GM23338 (cell line): Measurements from ENCODE around the gene SCFD1. TPM values are rescaled to one million over a fixed set of nuclear protein-coding genes. Genes with fewer than 3 reads are reported as not detected.

Experiments
- ATAC-seq: fragments of 200-7000 bp; cut with Tn5 transposase; 3 replicates; pipeline ENCODE4 v1.9.1; 2020
- DNase-seq: peaks from one replicate; pipeline ENCODE4 v3.0.0-alpha.2; 2015; ENCODE audit warnings: low spot score
- H2AFZ ChIP-seq: fragments of 200-600 bp; sonication (generic); 2 replicates; pipeline ENCODE4 v1.8.0; 2016; ENCODE audit warnings: antibody characterized with exemption, mild to moderate bottlenecking, moderate library complexity
- H3F3A ChIP-seq: fragments of 200-600 bp; sonication (generic); replicated peaks from 2 replicates; pipeline ENCODE4 v1.8.0; 2017; ENCODE audit warnings: antibody characterized with exemption, mixed run types, low read depth
- H3K27ac ChIP-seq: fragments of 200-600 bp; sonication (generic); 2 replicates; pipeline ENCODE4 v1.6.1; 2016; ENCODE audit warnings: low read depth
- H3K27me3 ChIP-seq: fragments of 200-600 bp; sonication (generic); 2 replicates; pipeline ENCODE4 v1.8.0; 2016; ENCODE audit warnings: mild to moderate bottlenecking, mixed run types, moderate library complexity; ENCODE audit not compliant: insufficient read depth
- H3K36me3 ChIP-seq: fragments of 200-600 bp; sonication (generic); 2 replicates; pipeline ENCODE4 v1.8.0; 2016; ENCODE audit warnings: mild to moderate bottlenecking; ENCODE audit not compliant: insufficient read depth
- H3K4me1 ChIP-seq: fragments of 200-600 bp; sonication (generic); 2 replicates; pipeline ENCODE4 v1.8.0; 2016; ENCODE audit warnings: mild to moderate bottlenecking, moderate library complexity; ENCODE audit not compliant: insufficient read depth
- H3K4me2 ChIP-seq: fragments of 200-600 bp; sonication (generic); 2 replicates; pipeline ENCODE4 v1.7.1; 2017; ENCODE audit warnings: mixed run types
- H3K4me3 ChIP-seq: fragments of 200-600 bp; sonication (generic); 2 replicates; pipeline ENCODE4 v1.6.1; 2016; ENCODE audit warnings: mixed run types
- H3K79me2 ChIP-seq: fragments of 200-600 bp; sonication (generic); replicated peaks from 2 replicates; pipeline ENCODE4 v1.8.0; 2017; ENCODE audit warnings: mild to moderate bottlenecking; ENCODE audit not compliant: insufficient read depth
- H3K9me2 ChIP-seq: fragments of 200-600 bp; sonication (generic); 2 replicates; pipeline ENCODE4 v1.8.0; 2017; ENCODE audit not compliant: insufficient read depth
- H4K20me1 ChIP-seq: fragments of 200-600 bp; sonication (generic); replicated peaks from 2 replicates; pipeline ENCODE4 v1.8.0; 2017; ENCODE audit warnings: mild to moderate bottlenecking; ENCODE audit not compliant: insufficient read depth
- H3K27ac Mint-ChIP-seq: 2 replicates; pipeline ENCODE4 v1.8.0; 2020; ENCODE audit warnings: inconsistent platforms, mild to moderate bottlenecking, moderate library complexity, mixed read lengths
- H3K27me3 Mint-ChIP-seq: 3 replicates; pipeline ENCODE4 v1.8.0; 2022; ENCODE audit warnings: low read depth, mild to moderate bottlenecking, moderate library complexity, mixed read lengths, inconsistent platforms; ENCODE audit not compliant: insufficient read depth, poor library complexity
- H3K36me3 Mint-ChIP-seq: 3 replicates; pipeline ENCODE4 v1.8.0; 2021; ENCODE audit warnings: low read depth, mild to moderate bottlenecking, inconsistent platforms, moderate library complexity, mixed read lengths
- H3K4me1 Mint-ChIP-seq: 3 replicates; pipeline ENCODE4 v1.8.0; 2020; ENCODE audit warnings: mild to moderate bottlenecking, inconsistent platforms, mixed read lengths
- H3K4me3 Mint-ChIP-seq: 3 replicates; pipeline ENCODE4 v1.8.0; 2021; ENCODE audit warnings: moderate library complexity, mild to moderate bottlenecking, inconsistent platforms, mixed read lengths
- H3K9me3 Mint-ChIP-seq: 3 replicates; pipeline ENCODE4 v1.8.0; 2020; ENCODE audit warnings: moderate library complexity, mild to moderate bottlenecking, inconsistent platforms, mixed read lengths
- CREB1 ChIP-seq: fragments of 250-450 bp; sonication (Bioruptor Pico); IDR thresholded peaks from 2 replicates; pipeline ENCODE4 v1.5.0; 2020; ENCODE audit warnings: low read depth, mild to moderate bottlenecking, moderate library complexity
- CTCF ChIP-seq, 2 experiments: fragments of 200-600 bp in 1 of 2; sonication (generic) in 1 of 2; conservative IDR thresholded peaks; 2 replicates each; pipeline versions ENCODE4 v1.5.1 to v1.6.1; 2016 to 2017; ENCODE audit warnings: antibody characterized with exemption in 2 of 2, low read depth in 2 of 2, mild to moderate bottlenecking in 2 of 2, moderate library complexity in 1 of 2
- ETS1 ChIP-seq: IDR thresholded peaks from 2 replicates; pipeline ENCODE4 v1.6.1; 2016; ENCODE audit warnings: antibody characterized with exemption
- JUNB ChIP-seq: IDR thresholded peaks from one replicate; pipeline ENCODE4 v1.6.1; 2016; ENCODE audit warnings: antibody characterized with exemption; ENCODE audit not compliant: unreplicated experiment
- NANOG ChIP-seq: IDR thresholded peaks from 2 replicates; pipeline ENCODE4 v1.6.1; 2016; ENCODE audit warnings: antibody characterized with exemption, borderline replicate concordance
- REST ChIP-seq: IDR thresholded peaks from one replicate; pipeline ENCODE4 v1.6.1; 2018; ENCODE audit warnings: antibody characterized with exemption; ENCODE audit not compliant: unreplicated experiment
- STAT1 ChIP-seq: IDR thresholded peaks from one replicate; pipeline ENCODE4 v1.6.1; 2016; ENCODE audit warnings: antibody characterized with exemption; ENCODE audit not compliant: unreplicated experiment
- ZNF114 ChIP-seq: fragments of 250-450 bp; sonication (Bioruptor Pico); IDR thresholded peaks from 2 replicates; pipeline ENCODE4 v1.5.0; 2020; ENCODE audit warnings: mild to moderate bottlenecking, moderate library complexity
- ZNF331 ChIP-seq: fragments of 250-450 bp; sonication (Bioruptor Pico); IDR thresholded peaks from 2 replicates; pipeline ENCODE4 v1.5.0; 2020; ENCODE audit warnings: low read depth, mild to moderate bottlenecking, moderate library complexity
- polyA plus RNA-seq: library from polyadenylated mRNA; unstranded; fragments of >200 nt; fragmentation: Nextera tagmentation; extraction: Ambion mirVana; gene quantifications from 2 replicates; pipeline ENCODE4 v1.2.1, GENCODE V29; 2016
- total RNA-seq: library from RNA; depleted of rRNA; stranded (reverse); fragments of >200 nt; shearing (Covaris generic); gene quantifications from 2 replicates; pipeline ENCODE4 v1.2.3, GENCODE V29; 2014

The SCFD1 gene
- total and polyA plus RNA-seq, 2 experiments from 2014 or later: 77.6 to 110 TPM

GRCh38 chr14:30753452-30753851 is 131.3 kb downstream of the SCFD1 start:
- no peak overlapping the region for H2AFZ ChIP-seq
- no peaks in the 10 kb centered on the region for H3K36me3 ChIP-seq
- H3K27me3 Mint-ChIP-seq: peaks cover 2% of the 10 kb centered on the region
- TF ChIP-seq ETS1 (no peak), CTCF (conservative IDR thresholded peaks at IDR 0.05; ENCODE audit: low read depth in 2 of 2) (no peak), REST (no peak), STAT1 (no peak), CREB1 (CRISPR knock-in tag) (no peak), NANOG (no peak), JUNB (no peak)
- H3K4me2 ChIP-seq: no peak overlapping the region
- no peaks in the 10 kb centered on the region for H3K9me2 ChIP-seq
- no peaks in the 10 kb centered on the region for H3K36me3 Mint-ChIP-seq
- no peak overlapping the region for H3K4me3 Mint-ChIP-seq
- H4K20me1 ChIP-seq: no peaks in the 10 kb centered on the region
- H3K27me3 ChIP-seq: no peaks in the 10 kb centered on the region
- H3K4me1 Mint-ChIP-seq: no peaks in the 10 kb centered on the region
- no peak for DNase-seq
- no peaks in the 10 kb centered on the region for H3K4me1 ChIP-seq
- H3K27ac Mint-ChIP-seq: no peak overlapping the region
- no peak overlapping the region for H3K27ac ChIP-seq
- no peaks in the 10 kb centered on the region for H3K79me2 ChIP-seq
- H3K4me3 ChIP-seq: no peak overlapping the region
- no peaks in the 10 kb centered on the region for H3K9me3 Mint-ChIP-seq
- ATAC-seq: no peak
- H3F3A ChIP-seq: no peaks in the 10 kb centered on the region

- ATAC-seq (no peak), DNase-seq (no peak)
- Histone ChIP-seq H3K4me2 (no peak overlapping the region), H3K9me2 (no peaks in the 10 kb centered on the region), H4K20me1 (no peaks in the 10 kb centered on the region), H3F3A (no peaks in the 10 kb centered on the region), H3K27ac (no peak overlapping the region), H3K4me1 (no peaks in the 10 kb centered on the region), H2AFZ (0 out of 2 replicates have a peak overlapping the region, but pooled peaks have one; percentile 10), H3K36me3 (no peaks in the 10 kb centered on the region), H3K27me3 (no peaks in the 10 kb centered on the region), H3K79me2 (no peaks in the 10 kb centered on the region), H3K4me3 (no peak overlapping the region)
- Mint-ChIP-seq H3K4me3 (no peak overlapping the region), H3K9me3 (no peaks in the 10 kb centered on the region), H3K4me1 (no peaks in the 10 kb centered on the region), H3K27ac (no peak overlapping the region; the same call in 1 of the 2 replicates), H3K27me3 (peaks cover 2% of the 10 kb centered on the region), H3K36me3 (no peaks in the 10 kb centered on the region)
- no peak for TF ChIP-seq NANOG
- no peak for TF ChIP-seq CREB1 (CRISPR knock-in tag)
- no peak for TF ChIP-seq ZNF114 (CRISPR knock-in tag)
- TF ChIP-seq ETS1: no peak
- TF ChIP-seq REST: no peak
- TF ChIP-seq ZNF331 (CRISPR knock-in tag): no peak
Observed at GRCh38 chr14:30754778-30755177, 132.7 kb downstream of the SCFD1 start.
